ENCODE results near the gene NYAP2.

DNA sequence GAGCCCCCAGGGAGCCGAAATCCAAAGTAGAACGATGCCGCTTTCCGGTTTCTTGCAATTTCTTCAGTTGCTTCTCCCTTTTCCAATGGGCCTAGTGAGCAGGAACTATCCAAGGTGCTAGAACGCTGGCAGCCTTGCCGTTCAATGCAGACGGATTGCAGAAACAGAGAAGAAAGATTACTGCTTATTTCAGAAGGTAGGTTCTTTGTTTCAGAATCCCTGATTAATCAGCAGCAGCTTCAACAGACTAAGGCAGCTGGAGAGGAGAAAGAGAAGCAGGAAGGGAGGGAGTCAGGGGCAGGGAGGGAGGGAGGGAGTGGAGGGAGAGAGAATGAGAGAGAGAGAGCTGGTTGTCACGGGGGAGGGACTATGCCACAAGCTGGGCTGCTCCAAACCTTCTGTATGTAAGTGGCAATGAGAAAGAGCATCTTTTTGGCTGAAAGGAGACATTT is 576 bp downstream of the NYAP2 start:
- TF ChIP-seq, protein P1, sequence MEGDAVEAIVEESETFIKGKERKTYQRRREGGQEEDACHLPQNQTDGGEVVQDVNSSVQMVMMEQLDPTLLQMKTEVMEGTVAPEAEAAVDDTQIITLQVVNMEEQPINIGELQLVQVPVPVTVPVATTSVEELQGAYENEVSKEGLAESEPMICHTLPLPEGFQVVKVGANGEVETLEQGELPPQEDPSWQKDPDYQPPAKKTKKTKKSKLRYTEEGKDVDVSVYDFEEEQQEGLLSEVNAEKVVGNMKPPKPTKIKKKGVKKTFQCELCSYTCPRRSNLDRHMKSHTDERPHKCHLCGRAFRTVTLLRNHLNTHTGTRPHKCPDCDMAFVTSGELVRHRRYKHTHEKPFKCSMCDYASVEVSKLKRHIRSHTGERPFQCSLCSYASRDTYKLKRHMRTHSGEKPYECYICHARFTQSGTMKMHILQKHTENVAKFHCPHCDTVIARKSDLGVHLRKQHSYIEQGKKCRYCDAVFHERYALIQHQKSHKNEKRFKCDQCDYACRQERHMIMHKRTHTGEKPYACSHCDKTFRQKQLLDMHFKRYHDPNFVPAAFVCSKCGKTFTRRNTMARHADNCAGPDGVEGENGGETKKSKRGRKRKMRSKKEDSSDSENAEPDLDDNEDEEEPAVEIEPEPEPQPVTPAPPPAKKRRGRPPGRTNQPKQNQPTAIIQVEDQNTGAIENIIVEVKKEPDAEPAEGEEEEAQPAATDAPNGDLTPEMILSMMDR (IDR thresholded peaks at IDR 0.05; ENCODE audit: insufficient read depth, low read depth, low read length), result no peak
- no peak for TF ChIP-seq EZH2 (IDR thresholded peaks at IDR 0.05; ENCODE audit: insufficient read depth, low read length)
